CD4-positive, alpha-beta T cell treated with Interleukin-15 for 4 hours (primary cell): ENCODE measurements around the gene GGTA1.
"Not testable (repeated sequence)": the region's sequence is repeated elsewhere in the genome, so short reads cannot be mapped to it uniquely, and the experiment has no call there.

Source experiments
- DNase-seq: peaks from one replicate; pipeline ENCODE4 v3.0.0-alpha.2; 2020; ENCODE audit warnings: low spot score

GGTA1 gene

GRCh38 chr9:121499427-121500164 is at the start of gene GGTA1:
Gene GGTA1, minus strand, starts transcription at chr9:121499844. Its CDS starts 31,922 bp downstream, at chr9:121467922.
- no peak for DNase-seq

DNA sequence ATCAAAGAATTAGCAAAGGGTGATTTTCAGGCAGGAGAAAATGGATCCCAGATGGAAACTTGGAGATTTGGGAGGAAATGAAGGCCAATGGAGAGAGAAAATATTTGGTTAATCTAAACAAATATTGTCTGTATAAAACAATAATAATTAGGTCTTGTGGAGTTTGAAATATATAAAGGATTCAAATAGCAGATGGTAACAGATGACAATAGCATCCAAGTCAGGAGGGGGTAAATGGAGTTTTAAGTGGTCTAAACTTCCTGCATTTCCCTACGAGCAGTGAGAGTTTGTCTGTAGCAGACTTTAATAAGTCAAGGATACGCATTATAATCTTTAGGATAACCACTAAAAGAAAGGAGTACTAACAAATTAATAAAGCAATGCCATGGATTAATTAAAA is 49.0 kb upstream of the GGTA1 start:
- no peak for DNase-seq

DNA sequence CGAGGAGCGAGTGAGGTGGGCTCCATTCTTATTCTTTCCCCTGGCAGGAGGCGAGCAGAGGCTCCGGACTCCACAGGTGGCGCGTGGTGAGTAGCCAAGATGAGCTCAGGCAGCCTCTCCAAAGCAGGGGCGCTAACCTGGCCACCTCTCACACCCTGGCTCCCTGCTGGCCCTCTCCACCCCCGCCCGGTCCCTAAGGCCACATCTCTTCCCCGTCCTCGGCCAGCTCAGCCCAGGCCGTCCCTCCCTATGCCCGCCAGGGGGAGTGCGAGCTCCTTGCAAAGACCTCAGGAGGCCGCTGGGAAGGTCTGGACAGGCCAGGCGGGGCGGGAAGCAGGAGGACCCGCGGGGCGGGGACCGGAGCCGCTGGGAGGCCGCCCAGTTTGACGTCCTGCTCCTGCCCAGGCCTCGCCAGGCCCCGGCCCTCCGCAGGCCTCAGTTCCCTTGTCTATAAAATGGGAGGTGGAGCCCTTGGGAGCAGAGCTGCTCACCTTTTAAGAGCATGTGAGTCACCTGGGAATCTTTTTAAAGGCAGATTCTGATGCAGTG is 46.3 kb upstream of the GGTA1 start:
- peak; percentile 39 for DNase-seq

GRCh38 chr9:121545150-121545874 is 45.7 kb upstream of the GGTA1 start:
- DNase-seq = no peak

GRCh38 chr9:121542025-121542424 is 42.4 kb upstream of the GGTA1 start:
- no peak for DNase-seq

DNA sequence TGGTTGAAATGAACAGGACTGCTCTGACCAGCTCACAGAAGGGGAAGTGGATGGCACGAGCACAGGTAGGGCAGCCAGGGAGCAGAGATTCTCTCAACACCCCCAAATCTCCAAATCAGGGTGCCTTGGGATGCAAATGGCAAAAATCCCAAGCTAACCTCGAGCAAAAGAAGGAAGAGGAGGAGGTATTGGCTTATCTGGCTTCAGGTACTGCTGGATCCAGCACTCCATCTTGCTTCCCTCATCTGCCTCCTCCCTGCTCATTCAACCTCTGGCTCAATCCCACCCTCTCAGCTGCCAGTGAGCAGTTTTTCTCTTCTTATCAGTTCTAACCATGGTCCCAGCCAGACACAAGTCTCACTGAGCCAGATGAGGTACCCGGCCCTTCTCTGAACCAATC is 41.6 kb upstream of the GGTA1 start:
- no peak for DNase-seq

DNA sequence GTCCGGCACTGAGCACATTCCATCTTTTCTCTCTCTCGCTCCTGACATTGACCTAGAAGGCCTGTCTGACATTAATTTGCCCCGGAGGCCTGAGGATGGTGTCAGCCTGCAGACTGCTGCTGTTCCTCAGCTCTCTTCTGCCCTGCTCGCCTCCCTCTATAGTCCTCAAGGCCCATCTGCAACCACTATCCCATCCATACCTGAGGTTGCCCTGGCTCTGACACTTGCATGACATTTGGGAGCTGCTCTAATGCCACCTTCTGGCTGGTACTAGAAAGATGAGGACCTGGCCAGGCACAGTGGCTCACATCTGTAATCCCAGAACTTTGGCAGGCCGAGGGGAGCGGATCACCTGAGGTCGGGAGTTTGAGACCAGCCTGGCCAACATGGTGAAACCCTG is 38.6 kb upstream of the GGTA1 start:
- DNase-seq = no peak

DNA sequence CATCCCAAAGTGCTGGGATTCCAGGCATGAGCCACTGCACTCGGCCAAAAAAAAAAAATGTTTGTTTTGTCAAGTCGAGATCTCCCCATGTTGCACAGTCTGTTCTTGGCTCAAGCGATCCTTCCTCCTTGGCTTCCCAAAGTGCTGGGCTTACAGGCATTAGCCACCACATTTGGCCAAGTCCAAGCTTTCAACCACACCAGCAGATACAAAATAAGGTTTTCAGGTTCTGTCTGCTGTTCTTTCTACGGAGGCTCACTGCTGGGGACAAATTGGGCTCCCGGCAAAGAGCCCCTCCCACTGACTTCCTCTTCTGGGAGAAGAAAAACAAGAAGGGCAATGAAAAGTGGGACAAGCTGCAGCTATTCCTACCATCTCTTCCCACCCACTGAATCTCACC is 37.6 kb upstream of the GGTA1 start:
- DNase-seq = no peak

GRCh38 chr9:121532881-121533280 is 33.2 kb upstream of the GGTA1 start:
- DNase-seq = no peak

DNA sequence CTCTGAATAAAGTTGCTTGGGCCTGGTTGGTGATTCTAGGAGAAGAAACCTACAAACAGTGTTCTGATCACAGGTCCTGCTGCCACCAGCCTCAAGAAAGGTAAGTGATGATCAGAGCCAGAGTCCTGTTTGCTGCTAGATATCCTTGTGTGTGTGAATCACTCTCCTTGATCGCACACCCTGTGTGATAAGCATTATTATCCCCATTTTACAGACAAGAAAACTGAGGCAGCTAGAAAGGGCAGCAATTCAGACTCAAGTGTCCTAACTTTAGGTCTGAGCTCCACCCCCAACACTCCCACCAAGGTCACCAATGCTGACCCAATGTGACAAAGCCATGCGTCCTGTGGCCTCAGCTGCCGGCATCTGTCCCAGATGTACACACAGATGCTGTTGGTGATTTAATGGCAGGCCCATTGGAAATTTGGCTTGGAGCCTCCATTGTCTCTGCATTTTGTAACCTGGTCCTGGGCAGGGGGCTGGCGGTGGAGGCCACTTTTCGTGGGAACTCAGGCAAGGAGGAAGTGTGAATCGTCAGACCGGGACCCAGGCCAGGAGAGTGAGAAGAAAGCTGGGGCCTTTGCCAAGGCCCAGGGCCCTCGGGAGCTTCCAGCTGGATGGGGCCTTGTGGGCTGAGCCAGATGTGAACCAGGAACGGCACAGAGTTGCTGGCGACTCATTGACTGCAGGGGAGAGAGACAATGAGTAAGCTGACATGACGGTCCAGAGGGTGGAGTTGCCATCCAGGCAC is 29.8 kb upstream of the GGTA1 start:
- no peak for DNase-seq

- DNase-seq = no peak
Measured at GRCh38 chr9:121528642-121529041, 29.0 kb upstream of the GGTA1 start.

- no peak for DNase-seq
Measured at GRCh38 chr9:121527371-121527770, 27.7 kb upstream of the GGTA1 start.

- DNase-seq = not testable (repeated sequence)
Measured at GRCh38 chr9:121519688-121520087, 20.0 kb upstream of the GGTA1 start.

- DNase-seq = no peak
Measured at GRCh38 chr9:121518634-121519033, 19.0 kb upstream of the GGTA1 start.

DNA sequence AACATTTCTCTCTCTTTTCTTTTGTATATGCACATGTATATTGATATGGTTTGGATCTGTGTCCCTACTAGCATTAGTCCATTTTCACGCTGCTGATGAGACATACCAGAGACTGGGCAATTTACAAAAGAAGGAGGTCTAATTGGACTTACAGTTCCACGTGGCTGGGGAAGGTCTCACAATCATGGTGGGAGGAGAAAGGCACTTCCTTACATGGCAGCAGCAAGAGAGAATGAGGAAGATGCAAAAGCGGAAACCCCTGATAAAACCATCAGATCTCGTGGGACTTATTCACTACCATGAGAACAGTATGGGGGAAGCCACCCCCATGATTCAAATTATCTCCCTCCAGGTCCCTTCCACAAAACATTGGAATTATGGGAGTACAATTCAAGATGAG is 13.5 kb upstream of the GGTA1 start:
- DNase-seq = not testable (repeated sequence)

DNA sequence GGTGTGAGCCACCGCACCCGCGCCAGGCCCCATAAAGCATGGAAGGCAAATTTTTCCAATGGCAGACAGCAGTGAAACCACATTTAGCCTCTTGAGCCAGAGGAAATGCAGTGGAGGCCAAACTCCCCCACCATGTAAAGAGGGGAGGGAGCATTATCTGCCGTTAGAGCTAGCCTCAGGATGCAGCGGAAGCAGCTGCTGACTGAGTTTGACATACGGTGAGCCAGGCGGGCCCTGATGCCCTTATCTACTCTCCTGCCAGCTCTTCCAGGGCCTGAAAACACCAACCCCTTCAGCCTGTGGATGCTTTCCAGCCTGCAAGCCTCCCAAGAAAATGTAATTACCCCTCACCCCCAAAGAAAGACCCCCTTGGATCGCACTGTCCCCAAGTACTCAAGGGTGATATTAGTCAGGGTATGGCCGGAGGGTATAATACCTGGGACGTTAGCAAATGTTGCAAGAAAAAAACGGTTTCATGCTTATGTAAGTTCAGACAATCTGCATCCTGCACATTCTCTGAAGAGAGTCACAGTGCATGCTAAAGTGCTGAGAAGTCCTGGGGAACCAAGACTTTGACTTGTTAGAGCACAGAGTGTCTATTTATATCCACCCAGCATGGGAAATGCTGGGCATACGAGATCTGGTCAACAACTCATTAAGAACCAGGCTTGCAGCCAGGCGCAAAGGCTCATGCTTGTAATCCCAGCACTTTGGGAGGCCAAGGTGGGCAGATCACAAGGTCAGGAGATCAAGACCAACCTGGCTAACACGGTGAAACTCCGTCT is 11.3 kb upstream of the GGTA1 start:
- DNase-seq = no peak

DNA sequence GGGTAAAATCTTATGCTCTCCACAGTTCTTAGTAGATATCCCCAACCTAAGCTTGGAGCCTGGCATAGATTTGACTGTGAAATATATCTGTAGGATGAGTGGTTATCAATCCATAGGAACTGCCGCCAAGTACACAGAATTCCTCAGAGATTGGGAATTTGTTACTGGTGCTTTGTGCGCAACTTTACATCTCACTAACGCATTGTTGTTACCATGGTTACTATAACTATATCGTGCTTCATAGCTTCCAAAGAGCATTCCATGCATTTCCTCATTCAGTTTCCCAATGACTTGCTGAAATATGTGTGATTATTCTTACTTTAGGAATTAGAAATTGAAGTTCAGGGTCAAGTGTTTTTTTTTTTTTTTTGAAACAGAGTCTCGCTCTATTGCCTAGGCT is 9.5 kb upstream of the GGTA1 start:
- no peak for DNase-seq

DNA sequence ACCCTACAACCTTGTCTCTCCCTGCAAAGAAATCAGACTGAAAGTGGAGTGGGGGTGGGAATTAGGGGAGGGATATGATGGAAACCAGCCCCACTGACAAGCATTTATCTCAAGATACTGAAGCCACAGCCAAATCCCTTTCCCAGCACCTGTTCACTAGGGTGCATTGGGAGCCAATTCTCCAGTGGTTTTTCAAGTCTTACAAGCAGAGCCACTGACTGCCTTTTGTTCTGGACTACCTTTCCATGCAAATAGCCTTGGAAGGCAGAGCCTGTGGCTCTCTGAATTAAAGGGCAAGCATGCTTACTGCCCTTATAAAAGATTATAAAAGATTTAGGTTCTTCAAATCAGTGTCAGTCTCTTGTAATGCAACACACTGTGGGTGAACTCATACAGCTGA is 8.8 kb upstream of the GGTA1 start:
- DNase-seq = no peak

DNA sequence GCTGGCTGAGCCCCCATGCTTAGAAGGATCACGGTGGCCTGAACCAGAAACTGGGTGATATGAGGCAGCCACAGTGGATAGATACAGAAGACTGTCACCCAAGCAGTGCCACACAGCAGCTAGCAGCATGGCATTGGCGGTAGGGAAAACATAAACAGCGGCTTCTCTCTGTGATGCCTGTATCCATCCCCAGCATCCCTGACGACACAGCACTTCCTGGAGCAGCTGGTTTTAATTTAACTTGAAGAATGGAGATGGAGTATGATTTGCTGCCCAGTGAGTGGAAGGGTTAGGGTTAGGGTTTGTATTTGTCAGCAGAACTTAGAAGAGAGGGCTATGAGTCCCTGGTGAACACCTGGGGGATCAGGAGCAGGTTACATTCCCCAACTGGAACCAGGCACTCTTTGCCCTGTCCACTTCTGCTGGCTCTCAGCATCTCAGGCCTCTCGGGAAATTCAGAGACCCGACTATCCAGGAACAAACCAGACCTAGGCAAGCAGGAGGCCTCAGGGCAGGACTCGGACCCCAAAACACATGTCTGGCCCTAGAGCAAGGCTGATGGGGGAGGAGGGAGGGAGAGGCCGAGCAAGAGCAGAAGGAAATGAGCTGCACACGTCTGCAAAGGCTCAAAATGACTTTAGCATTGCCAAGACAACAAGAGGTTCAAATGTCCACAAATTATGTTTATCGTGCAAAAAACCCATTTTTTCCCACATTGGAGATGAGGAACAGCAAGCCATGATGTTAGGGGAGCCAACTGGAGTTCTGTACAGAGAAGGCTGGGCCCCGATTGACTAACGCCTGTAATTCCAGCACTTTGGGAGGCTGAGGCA is 6.5 kb upstream of the GGTA1 start:
- DNase-seq = no peak

GRCh38 chr9:121503444-121503843 is 3.8 kb upstream of the GGTA1 start:
- no peak for DNase-seq

DNA sequence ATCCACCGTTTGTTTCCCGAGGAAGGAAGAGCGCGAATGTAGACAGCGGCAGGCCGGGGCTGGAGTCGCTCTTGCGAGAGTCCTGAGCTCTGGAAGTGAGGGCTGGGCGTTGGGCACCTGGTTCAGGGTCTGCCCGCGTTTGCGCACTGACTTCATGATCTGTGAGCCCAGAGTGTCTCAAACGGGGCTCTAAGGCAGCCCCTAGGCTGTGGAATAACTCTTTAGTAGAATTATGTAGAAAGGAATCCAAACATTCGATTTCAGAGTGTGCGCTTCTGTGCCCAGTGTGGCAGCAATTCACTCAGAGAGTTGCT is 478 bp upstream of the GGTA1 start:
- DNase-seq = no peak

GRCh38 chr9:121499177-121499426 is 542 bp downstream of the GGTA1 start:
- no peak for DNase-seq
